Breast epithelium (tissue), 4 donors: ENCODE measurements around the gene OR4C45. TPM values are rescaled to one million over a fixed set of nuclear protein-coding genes. Genes with fewer than 3 reads are reported as not detected.

Experiments
- DNase-seq, 2 donors: peaks; one replicate each; pipeline ENCODE4 v3.0.0-alpha.2; 2019; ENCODE audit warnings: low spot score in 2 of 2
- H3K27ac ChIP-seq, 2 donors: fragments of 200-600 bp; sonication (generic) in 1 of 2; one replicate each; pipeline ENCODE4 v1.5.1; 2016 to 2019; ENCODE audit warnings: mild to moderate bottlenecking in 1 of 2
- H3K27me3 ChIP-seq, 2 donors: fragments of 200-600 bp; sonication (generic) in 1 of 2; one replicate each; pipeline versions ENCODE4 v1.5.1 to v1.6.0; 2017 to 2019; ENCODE audit warnings: control low read depth in 1 of 2, mild to moderate bottlenecking in 1 of 2
- H3K36me3 ChIP-seq: fragments of 200-600 bp; one replicate; pipeline ENCODE4 v1.5.1; 2019
- H3K4me1 ChIP-seq, 2 donors: fragments of 200-600 bp; sonication (generic); one replicate each; pipeline ENCODE4 v1.5.1; 2016 to 2019; ENCODE audit warnings: control low read depth in 1 of 2
- H3K4me3 ChIP-seq, 3 donors: fragments of 200-600 bp; sonication (generic); 1 replicate in 2 of 3; 2 replicates in 1 of 3; pipeline ENCODE4 v1.5.1; 2016 to 2019; ENCODE audit warnings: mild to moderate bottlenecking in 3 of 3, moderate library complexity in 2 of 3
- H3K9me3 ChIP-seq, 2 donors: fragments of 200-600 bp; sonication (generic) in 1 of 2; one replicate each; pipeline ENCODE4 v1.5.1; 2016 to 2019; ENCODE audit warnings: control low read depth in 1 of 2
- CTCF ChIP-seq, 3 donors: fragments of 450-650 bp; IDR thresholded peaks; one replicate each; pipeline ENCODE4 v1.5.1; 2016 to 2017; ENCODE audit warnings: antibody characterized with exemption in 3 of 3, mild to moderate bottlenecking in 3 of 3, moderate library complexity in 3 of 3
- POLR2A ChIP-seq: fragments of 450-650 bp; IDR thresholded peaks from one replicate; pipeline ENCODE4 v1.6.1; 2016; ENCODE audit warnings: antibody characterized with exemption, mild to moderate bottlenecking, moderate library complexity
- POLR2AphosphoS5 ChIP-seq, 3 donors: sonication (generic); formaldehyde crosslinking; IDR thresholded peaks; one replicate each; pipeline ENCODE4 v1.6.1; 2017; ENCODE audit warnings: antibody characterized with exemption in 3 of 3
- intact Hi-C: fragments of 100-400 bp; cut with DNase I; formaldehyde crosslinking; loops from one replicate; pipeline ENCODE4 v1.15.1; 2023; ENCODE audit warnings: low total_unique reads
- total RNA-seq, 3 donors: library from RNA; depleted of rRNA; stranded (reverse); fragments of >200 nt; gene quantifications; one replicate each; pipeline ENCODE4 v1.1.0, GENCODE V29; 2016

Gene OR4C45
- total RNA-seq, 3 donors from 2014 or later, result not detected

- no peak overlapping the region for H3K27ac ChIP-seq
- intact Hi-C loops, result no loop called here
These were observed 37.7 kb downstream of the OR4C45 start for GRCh38 chr11:50070389-50070788.

GRCh38 chr11:50071584-50072225 is 39.0 kb downstream of the OR4C45 start:
- TF ChIP-seq POLR2AphosphoS5 (IDR thresholded peaks at IDR 0.05) (no peak), CTCF (IDR thresholded peaks at IDR 0.05) (no peak), POLR2A (no peak)
- intact Hi-C loops, result no loop called here
- DNase-seq, result no peak
- Histone ChIP-seq H3K36me3 (no peaks in the 10 kb centered on the region), H3K27me3 (no peaks in the 10 kb centered on the region), H3K27ac (no peak overlapping the region), H3K4me3 (no peak overlapping the region), H3K4me1 (no peaks in the 10 kb centered on the region), H3K9me3 (peaks cover 24 to 48% of the 10 kb centered on the region in 2 donors)

More at GRCh38 chr11:50070389-50070788, 37.7 kb downstream of the OR4C45 start:
- TF ChIP-seq POLR2A (no peak), POLR2AphosphoS5 (IDR thresholded peaks at IDR 0.05) (no peak), CTCF (IDR thresholded peaks at IDR 0.05) (no peak)
- no peak overlapping the region for H3K4me3 ChIP-seq
- H3K27me3 ChIP-seq, result no peaks in the 10 kb centered on the region
- peaks cover 24 to 37% of the 10 kb centered on the region in 2 donors for H3K9me3 ChIP-seq
- no peak for DNase-seq
- H3K4me1 ChIP-seq, result no peaks in the 10 kb centered on the region
- H3K36me3 ChIP-seq, result no peaks in the 10 kb centered on the region

GRCh38 chr11:50072226-50073112 is 39.8 kb downstream of the OR4C45 start:
- intact Hi-C loops, result no loop called here
- Histone ChIP-seq H3K27ac (no peak overlapping the region), H3K4me1 (no peaks in the 10 kb centered on the region), H3K36me3 (no peaks in the 10 kb centered on the region), H3K9me3 (peaks cover 28 to 51% of the 10 kb centered on the region in 2 donors), H3K4me3 (no peak overlapping the region), H3K27me3 (no peaks in the 10 kb centered on the region)
- TF ChIP-seq POLR2A (no peak), POLR2AphosphoS5 (IDR thresholded peaks at IDR 0.05) (no peak), CTCF (IDR thresholded peaks at IDR 0.05) (no peak)
- DNase-seq, result no peak

- no peaks in the 10 kb centered on the region for H3K27me3 ChIP-seq
- H3K4me3 ChIP-seq, result no peak overlapping the region
- no peak for DNase-seq
- TF ChIP-seq POLR2A (no peak), POLR2AphosphoS5 (IDR thresholded peaks at IDR 0.05) (no peak), CTCF (IDR thresholded peaks at IDR 0.05) (no peak)
- no peak overlapping the region for H3K27ac ChIP-seq
- H3K4me1 ChIP-seq, result no peaks in the 10 kb centered on the region
- peaks cover 38 to 51% of the 10 kb centered on the region in 2 donors for H3K9me3 ChIP-seq
- no peaks in the 10 kb centered on the region for H3K36me3 ChIP-seq
- intact Hi-C loops, result no loop called here
These were observed 40.7 kb downstream of the OR4C45 start for GRCh38 chr11:50073113-50074105.
